A549 treated with Mapracorat at 1 μM for 4 hours (cell line): Measurements from ENCODE around the gene TRIO. TPM values are rescaled to one million over a fixed set of nuclear protein-coding genes. Genes with fewer than 3 reads are reported as not detected.

Experiments
- total RNA-seq: library from RNA; stranded (reverse); fragments of 200-300 nt; extraction: Qiagen RNA extraction; gene quantifications from 5 replicates; pipeline ENCODE4 v1.2.3, GENCODE V29; 2022

TRIO gene
- 92.8 to 109 TPM (median 101 TPM) in 5 replicates for total RNA-seq

GRCh38 chr5:14142827-14143545, at the start of gene TRIO:
TRIO (plus strand) TSS chr5:14143342; CDS start chr5:14143726, 384 bp downstream.

Other genes with a start within 250 kb of the TRIO start
- gene DNAH5, start 198.7 kb upstream of the TRIO start, total RNA-seq = 1.5 to 2.3 TPM (median 2.1 TPM) in 5 replicates